ENCODE data around the gene SARNP.
A peak's percentile ranks its signal among the peaks of the same experiment; 100 is the strongest.

DNA sequence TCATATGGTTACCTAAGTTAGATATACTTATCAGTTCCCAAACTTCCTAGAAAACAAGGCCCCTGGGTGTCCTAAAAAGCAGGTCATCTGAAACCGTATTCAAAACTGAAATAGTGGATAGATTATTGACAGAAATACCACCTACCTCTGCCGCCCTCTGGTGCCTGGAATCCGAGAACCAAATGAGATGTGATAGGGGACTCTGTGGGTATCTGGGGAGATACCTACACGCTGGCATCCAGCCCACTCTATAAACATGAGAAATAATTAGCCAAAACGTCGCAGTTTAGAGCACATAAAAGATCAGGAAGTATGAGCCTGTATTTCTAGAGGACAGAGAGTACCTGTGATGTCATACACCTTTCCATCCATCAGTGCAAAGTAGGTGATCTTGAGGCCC lies 4.7 kb upstream of the SARNP start:
- TF ChIP-seq, protein P1, sequence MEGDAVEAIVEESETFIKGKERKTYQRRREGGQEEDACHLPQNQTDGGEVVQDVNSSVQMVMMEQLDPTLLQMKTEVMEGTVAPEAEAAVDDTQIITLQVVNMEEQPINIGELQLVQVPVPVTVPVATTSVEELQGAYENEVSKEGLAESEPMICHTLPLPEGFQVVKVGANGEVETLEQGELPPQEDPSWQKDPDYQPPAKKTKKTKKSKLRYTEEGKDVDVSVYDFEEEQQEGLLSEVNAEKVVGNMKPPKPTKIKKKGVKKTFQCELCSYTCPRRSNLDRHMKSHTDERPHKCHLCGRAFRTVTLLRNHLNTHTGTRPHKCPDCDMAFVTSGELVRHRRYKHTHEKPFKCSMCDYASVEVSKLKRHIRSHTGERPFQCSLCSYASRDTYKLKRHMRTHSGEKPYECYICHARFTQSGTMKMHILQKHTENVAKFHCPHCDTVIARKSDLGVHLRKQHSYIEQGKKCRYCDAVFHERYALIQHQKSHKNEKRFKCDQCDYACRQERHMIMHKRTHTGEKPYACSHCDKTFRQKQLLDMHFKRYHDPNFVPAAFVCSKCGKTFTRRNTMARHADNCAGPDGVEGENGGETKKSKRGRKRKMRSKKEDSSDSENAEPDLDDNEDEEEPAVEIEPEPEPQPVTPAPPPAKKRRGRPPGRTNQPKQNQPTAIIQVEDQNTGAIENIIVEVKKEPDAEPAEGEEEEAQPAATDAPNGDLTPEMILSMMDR (conservative IDR thresholded peaks at IDR 0.05 in 1 of 2, IDR thresholded peaks at IDR 0.05 in 1 of 2; ENCODE audit: low read depth in 1 of 2, low read length in 2 of 2): peak; percentile 21 to 31
- TF ChIP-seq EZH2 (IDR thresholded peaks at IDR 0.05; ENCODE audit: low read length, missing control alignments): no peak
